SK-N-MC (cell line): ENCODE measurements around the gene AHI1.

ENCODE experiments used
- EZH2 ChIP-seq: fragments of 200-600 bp; sonication (generic); IDR thresholded peaks from one replicate; pipeline ENCODE4 v1.6.1; 2017; ENCODE audit warnings: antibody characterized with exemption
- FOXP2 ChIP-seq: optimal IDR thresholded peaks from 2 replicates; pipeline ENCODE3; 2011; ENCODE audit warnings: mild to moderate bottlenecking, moderate library complexity; ENCODE audit not compliant: insufficient read depth; ENCODE audit errors: extremely low read length, control extremely low read depth
- POLR2AphosphoS5 ChIP-seq: IDR thresholded peaks from 2 replicates; pipeline ENCODE4 v1.6.1; 2012; ENCODE audit warnings: mild to moderate bottlenecking, low read depth, low read length, borderline replicate concordance

DNA sequence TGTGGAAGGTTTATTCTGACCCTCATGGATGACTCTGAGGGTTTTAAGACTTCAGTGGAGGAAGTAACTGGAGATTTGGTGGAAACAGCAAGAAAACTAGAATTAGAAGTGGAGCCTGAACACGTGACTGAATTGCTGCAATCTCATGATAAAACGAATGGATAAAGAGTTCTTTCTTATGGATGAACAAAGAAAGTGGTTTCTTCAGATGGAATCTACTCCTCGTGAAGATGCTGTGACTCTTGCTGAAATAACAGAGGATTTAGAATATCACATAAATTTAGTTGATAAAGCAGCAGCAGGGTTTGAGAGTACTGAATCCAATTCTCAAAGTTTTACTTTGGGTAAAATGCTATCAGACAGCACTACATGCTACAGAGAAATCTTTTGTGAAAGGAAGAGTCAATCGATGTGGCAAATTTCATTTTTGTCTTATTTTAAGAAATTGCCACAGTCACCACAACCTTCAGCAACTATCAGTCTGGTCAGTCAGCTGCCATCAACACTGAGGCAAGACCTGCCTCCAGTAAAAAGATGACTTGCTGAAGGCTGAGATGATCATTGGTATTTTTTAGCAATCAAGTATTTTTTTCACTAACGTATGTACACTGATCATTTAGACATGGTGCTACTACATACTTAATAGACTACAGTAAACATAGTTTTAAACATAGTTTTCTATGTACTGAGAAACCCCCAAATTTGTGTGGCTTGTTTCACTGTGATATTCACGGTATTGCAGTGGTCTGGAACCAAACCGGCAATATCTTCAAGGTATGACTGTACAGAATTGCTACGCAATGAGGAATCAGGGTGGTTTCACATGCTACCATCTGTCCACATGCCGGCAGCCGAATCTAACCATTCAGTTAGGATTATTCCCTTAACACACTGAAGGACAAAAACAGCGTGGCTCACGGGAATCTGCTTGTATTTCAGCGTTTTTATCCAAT lies 167.4 kb downstream of the AHI1 start:
- TF ChIP-seq EZH2 (no peak), POLR2AphosphoS5 (no peak), FOXP2 (no peak)
